ENCODE data around the gene SPAG16.

Gene SPAG16

DNA sequence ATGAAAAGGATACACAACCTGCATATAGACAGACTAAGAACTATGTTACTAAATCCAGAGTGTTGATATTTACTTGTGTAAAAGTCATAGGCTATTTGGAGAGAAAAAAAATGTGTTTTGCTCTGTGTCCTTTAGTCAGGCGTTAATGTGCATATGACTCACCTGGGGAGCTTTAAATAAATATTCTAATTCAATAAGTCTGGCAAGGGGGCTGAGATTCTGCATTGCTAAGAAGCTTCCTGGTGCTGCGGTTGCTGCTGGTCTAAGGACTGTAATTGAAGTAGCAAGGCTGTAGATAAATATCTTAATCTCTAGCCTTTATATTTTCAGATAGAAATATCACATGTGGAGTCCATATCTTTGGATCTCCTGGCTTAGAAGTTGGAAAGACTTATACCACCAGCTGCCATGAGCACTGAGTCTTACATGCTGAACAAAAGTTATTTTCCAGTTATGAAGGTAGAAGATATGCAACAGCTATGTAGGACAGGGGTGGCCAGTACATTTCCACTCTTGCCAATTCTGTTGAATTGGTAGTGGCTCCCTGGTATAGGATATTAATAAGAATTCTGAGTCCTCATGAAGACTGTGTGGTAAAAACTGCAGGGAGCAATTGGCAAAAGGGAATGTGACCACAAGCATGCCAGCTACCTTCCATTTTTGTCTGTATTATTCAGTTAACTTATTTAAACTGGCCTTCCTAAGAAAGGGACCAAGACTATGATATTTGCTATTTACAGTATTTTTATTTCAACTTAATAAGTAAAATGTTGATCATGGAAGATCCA is 4.8 kb downstream of the SPAG16 start:
- no peak for TF ChIP-seq GATA2 (IDR thresholded peaks at IDR 0.05; ENCODE audit: low read depth, low read length)
- no peak for TF ChIP-seq GATA3 (IDR thresholded peaks at IDR 0.05; ENCODE audit: low read depth, low read length)

DNA sequence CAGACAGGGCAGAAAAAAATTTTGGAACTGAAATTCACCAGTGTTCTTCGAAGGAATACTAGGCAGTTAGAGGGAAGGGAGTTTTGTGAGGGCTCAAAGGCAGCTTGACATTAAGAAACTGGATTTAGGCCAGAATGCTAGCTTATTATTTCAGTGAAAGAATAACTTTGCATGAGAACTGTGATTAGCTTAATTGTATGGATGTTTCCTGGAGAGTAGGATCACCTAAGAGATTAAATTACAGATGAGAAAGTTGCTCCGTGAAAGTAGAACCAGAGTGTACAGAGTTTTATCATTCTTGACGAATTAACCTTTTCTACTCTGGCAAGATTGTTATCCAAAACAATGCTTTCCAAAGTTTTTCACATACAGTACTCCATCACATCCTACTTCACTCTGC is 6.2 kb downstream of the SPAG16 start:
- TF ChIP-seq GATA3 (IDR thresholded peaks at IDR 0.05; ENCODE audit: low read depth, low read length) (no peak), GATA2 (IDR thresholded peaks at IDR 0.05; ENCODE audit: low read depth, low read length) (no peak)

DNA sequence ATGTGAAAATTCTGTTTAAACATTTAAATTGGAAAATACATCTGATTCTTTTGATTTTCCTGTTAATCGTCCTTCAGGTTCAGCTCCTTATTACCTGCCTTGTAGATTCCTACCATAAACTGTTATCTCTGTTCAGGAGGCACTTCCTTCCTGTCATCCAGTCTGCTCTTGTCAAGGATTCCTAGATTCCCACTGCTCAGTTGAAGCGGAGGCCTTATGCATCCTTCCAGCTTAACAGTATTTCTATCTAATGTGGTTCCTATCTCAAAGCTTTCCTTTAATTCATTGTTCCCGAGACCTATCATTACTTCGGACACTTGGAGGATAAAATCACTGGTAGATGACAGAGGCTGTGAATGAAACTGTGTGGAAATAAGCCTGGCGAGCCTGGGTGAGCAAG is 12.0 kb downstream of the SPAG16 start:
- TF ChIP-seq GATA3 (IDR thresholded peaks at IDR 0.05; ENCODE audit: low read depth, low read length): no peak
- TF ChIP-seq GATA2 (IDR thresholded peaks at IDR 0.05; ENCODE audit: low read depth, low read length): no peak

DNA sequence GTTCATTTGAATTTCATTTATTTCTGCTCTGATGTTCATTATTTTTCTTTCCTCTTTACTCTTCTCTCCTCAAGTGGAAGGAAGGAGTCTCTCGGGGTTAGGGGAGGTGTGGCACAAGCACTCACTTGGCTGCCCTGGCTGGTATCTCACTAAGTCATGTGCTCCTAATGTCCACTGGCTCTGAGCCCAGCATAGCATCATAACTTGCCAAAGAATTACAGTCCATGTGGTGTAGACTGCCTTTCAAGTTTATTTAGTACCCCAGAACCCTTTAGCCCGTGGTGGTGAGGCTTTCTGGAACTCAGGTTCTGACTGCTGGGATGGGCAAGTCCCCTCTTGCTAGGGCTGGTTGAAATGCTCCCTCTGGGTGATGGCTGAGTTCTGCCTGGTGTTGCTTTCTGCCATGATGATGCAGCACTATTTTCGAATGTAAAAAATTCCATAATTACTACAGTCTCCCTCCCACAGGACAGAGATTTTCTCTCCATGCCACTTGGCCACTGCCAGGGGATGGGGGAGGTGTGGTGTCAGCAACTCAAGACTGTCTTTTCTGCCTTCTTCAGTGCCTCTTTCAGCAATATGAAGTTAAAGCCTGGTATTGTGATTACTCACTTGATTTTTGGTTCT is 22.2 kb downstream of the SPAG16 start:
- TF ChIP-seq GATA2 (IDR thresholded peaks at IDR 0.05; ENCODE audit: low read depth, low read length): no peak
- no peak for TF ChIP-seq GATA3 (IDR thresholded peaks at IDR 0.05; ENCODE audit: low read depth, low read length)

DNA sequence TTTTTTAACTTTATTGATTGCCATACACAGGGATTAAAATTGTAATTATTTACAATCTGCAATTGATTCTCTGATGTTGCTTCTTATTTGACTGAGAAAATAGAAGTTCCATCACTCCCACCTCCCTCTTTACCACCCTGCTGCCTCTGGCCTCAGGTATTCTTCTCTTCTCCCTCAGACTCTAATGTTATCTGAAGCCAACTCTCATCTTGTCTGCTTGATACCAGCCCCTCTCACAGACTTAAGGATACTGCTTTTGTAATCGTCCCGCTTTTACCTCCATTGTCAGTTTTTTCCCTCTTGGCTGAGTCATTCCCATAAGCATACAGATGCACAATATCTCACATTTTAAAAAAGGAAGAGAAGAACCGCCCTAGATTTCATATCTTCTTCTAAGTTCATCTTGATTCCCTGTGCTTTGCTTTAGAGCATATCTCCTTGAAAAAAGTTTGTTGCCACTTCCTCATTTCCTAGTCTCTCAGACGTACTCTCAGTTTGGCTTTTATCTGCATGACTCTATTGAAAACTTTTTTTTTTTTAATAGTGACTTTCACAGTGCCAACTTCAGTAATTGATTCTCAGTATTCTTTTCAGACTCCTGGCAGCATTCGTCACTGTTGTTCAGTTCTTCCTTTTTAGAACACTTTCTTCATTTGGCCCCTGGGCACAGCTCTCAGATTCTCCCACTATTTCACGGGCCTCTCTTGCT is 31.1 kb downstream of the SPAG16 start:
- TF ChIP-seq GATA3 (IDR thresholded peaks at IDR 0.05; ENCODE audit: low read depth, low read length) (no peak), GATA2 (IDR thresholded peaks at IDR 0.05; ENCODE audit: low read depth, low read length) (no peak)

DNA sequence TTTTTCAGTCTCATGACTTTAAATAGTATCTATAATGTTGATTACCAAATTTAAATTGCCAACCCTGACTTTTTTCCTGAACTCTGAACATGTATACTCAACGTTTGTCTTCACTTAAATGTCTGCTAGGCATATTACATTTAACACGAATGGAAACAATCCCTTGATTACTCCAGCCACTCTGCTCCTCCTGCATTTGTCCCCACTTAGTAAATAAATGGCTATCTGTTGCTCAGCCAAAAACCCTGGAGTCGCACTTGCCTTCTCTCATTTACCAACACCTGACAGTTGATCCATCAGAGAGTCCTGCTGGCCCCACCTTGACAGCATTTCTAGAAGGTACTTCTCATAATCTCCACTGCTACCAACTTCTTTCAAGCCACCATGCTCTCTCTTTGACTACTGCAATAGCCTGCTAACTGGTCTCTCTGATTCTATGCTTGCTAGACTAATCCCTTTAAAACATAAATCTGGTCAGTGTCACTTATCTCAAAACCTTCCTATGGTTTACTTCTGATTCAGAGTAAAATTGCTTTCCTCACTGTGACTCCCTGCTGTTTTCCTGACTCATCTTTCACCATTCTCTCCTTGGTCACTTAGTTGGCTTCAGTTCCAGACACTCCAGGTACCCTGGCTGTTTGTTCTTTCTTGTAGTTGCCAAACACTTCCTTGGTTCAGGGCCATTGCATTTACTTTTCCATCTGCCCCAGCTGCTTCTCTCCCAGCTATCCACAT is 31.9 kb downstream of the SPAG16 start:
- TF ChIP-seq GATA3 (IDR thresholded peaks at IDR 0.05; ENCODE audit: low read depth, low read length): no peak
- no peak for TF ChIP-seq GATA2 (IDR thresholded peaks at IDR 0.05; ENCODE audit: low read depth, low read length)

DNA sequence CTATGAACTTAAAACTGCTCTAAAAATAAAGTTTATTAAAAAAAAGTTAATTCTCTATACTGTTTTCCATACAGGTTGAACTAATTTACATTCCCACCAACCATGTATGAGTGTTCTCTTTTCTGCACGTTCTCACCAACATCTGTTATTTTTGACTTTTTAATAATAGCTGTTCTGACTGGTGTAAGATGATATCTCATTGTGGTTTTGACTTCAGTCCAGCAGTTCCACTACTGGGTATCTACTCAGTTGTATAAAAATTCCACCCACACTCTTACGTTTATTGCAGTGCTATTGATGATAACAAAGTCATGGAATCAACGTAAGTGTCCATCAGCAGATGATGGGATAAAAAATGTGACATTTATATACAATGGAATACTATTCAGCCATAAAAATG is 33.7 kb downstream of the SPAG16 start:
- no peak for TF ChIP-seq GATA2 (IDR thresholded peaks at IDR 0.05; ENCODE audit: low read depth, low read length)
- no peak for TF ChIP-seq GATA3 (IDR thresholded peaks at IDR 0.05; ENCODE audit: low read depth, low read length)

DNA sequence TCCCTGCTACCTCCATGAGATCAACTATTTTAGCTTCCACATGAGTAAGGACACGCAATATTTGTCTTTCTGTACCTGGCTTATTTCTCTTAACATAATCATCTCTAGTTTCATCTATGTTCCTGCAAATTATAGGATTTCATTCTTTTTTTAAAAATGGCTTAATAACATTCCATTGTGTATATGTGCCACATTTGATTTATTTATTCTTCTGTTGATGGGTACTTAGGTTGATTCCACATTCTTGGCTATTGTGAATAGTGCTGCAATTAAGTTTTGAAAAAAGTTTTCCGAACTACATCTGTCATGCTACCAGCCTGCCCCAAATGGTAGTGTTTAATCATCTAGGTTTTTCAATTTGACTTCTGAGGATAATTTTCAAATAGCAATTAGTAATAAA is 36.3 kb downstream of the SPAG16 start:
- TF ChIP-seq GATA3 (IDR thresholded peaks at IDR 0.05; ENCODE audit: low read depth, low read length): no peak

DNA sequence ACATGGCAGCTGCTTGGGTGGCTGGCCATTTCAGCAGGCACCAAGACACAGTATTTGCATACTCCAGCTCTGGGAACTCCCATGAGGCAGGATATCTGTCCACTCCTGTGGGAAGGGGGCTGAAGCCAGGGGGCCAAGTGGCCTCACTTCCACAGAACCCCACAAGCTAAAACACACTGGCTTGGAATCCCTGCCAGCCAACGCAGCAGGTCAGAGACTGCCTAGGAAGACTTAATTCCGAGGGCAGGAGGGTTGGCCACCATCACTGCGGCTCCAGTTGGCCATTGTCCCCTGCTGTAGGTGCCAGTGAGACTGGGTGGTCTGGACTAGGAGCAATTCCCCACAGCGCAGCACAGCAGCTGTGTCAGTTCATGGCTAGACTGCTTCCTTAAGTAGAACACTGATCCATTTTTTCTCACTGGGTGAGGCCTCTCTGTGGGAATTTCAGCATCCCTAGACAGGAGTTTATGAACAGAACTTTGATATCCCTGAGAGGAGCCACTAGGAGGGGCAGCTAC is 52.0 kb downstream of the SPAG16 start:
- TF ChIP-seq GATA2 (IDR thresholded peaks at IDR 0.05; ENCODE audit: low read depth, low read length) (no peak), GATA3 (IDR thresholded peaks at IDR 0.05; ENCODE audit: low read depth, low read length) (no peak)

DNA sequence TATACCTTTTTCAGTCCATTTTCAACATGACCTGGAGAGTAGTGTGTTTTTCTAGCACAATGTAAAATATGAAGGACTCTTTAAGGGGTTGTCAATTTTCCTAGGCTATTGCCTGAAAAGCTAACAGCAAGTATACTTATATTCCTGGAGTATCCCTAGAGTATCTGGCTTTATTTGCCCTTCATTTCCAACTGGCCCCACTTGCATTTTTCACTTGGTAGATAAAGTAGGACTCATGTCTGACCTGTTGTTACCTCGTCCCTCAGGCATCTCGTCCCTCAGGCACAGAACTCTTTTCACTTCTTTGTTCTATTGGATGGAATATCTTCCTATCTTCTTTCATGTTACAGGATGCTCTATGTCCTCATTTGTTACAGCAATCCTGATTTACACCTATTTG is 69.2 kb downstream of the SPAG16 start:
- no peak for TF ChIP-seq GATA3 (IDR thresholded peaks at IDR 0.05; ENCODE audit: low read depth, low read length)
- no peak for TF ChIP-seq GATA2 (IDR thresholded peaks at IDR 0.05; ENCODE audit: low read depth, low read length)

DNA sequence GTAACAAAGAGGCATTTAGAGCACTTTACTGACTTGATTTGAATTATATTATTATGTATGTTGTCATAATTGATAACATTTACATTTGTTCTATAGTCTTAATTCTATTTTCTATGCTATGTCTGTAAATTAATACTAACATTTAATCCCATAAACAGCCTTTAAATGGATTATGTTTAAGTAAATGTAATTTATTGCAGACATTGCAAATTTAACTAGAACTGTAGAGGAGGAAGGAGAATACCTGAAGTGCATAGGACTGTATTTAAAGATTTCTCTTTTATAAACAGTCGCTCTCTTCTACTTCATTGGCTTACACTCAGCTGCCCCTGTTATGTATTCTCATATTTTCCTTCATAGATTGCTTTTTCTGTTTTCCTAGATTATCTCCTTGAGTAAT is 92.4 kb downstream of the SPAG16 start:
- TF ChIP-seq GATA3 (IDR thresholded peaks at IDR 0.05; ENCODE audit: low read depth, low read length) (no peak), GATA2 (IDR thresholded peaks at IDR 0.05; ENCODE audit: low read depth, low read length) (no peak)

DNA sequence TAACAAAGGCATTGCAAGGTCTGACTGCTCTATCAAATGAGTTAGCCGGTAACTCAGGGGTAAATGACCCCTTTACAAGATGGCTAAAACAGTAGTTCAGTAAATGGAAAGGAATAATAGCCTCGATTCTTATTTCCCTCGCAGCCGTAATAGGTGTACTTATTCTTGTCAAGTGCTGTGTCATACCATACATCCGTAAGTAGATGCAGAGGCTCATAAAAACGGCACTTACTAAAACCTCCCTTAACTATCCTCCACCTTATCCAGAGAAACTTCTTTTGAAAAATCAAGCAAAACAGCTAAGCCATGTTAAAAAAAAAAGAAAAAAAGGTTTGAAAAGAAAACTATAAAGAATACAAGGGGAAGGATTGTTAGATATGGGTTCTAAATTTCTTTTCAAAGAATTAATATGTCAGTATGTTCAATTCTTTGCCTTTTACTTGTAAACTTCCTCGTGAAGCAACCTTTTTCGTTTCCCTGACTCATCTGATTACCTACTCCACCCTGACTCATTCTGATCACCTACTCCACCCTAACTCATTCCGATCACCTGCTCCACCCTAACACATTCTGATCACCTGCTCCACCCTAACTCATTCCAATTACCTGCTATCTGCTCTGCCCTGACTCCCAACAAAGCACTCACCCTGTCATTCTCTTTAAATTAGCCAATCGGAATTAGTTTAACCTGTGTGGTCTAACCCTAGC is 127.5 kb downstream of the SPAG16 start:
- TF ChIP-seq GATA3 (IDR thresholded peaks at IDR 0.05; ENCODE audit: low read depth, low read length) (no peak), GATA2 (IDR thresholded peaks at IDR 0.05; ENCODE audit: low read depth, low read length) (no peak)

DNA sequence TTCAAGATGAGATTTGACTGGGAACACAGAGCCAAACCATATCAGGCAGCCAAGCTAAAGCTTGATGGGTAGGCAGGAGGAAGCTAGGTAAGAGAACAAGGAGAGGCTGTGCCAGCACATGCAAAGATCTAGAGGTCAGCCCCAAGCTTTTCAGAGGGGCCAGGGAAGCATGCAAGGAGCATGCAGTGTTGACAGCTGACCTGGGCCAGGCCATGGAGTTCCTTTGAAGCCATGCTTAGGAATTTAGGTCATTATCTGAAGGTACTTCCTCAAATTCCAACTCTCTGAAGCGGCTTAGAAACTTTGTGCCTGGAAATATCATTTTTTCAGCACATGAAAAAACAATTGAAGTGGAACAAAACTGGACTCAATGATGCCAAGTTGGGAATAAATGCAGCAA is 130.8 kb downstream of the SPAG16 start:
- TF ChIP-seq GATA2 (IDR thresholded peaks at IDR 0.05; ENCODE audit: low read depth, low read length) (no peak), GATA3 (IDR thresholded peaks at IDR 0.05; ENCODE audit: low read depth, low read length) (no peak)

Measured in SH-SY5Y (cell line).